NOMO-1 (cell line): Measurements from ENCODE around the gene MYBPHL.

Experiments used
- DNase-seq, 2 experiments: peaks; one replicate each; lab custom pipeline; 2025; ENCODE audit not compliant: unreplicated experiment in 2 of 2; lab: John Stamatoyannopoulos, UW

MYBPHL gene

GRCh38 chr1:109253803-109254620 lies 52.8 kb downstream of the MYBPHL start:
- DNase-seq, result no peak

GRCh38 chr1:109252893-109253802 lies 53.7 kb downstream of the MYBPHL start:
- DNase-seq, result no peak

GRCh38 chr1:109252167-109252892 lies 54.5 kb downstream of the MYBPHL start:
- DNase-seq, result no peak

- no peak for DNase-seq
Measured at GRCh38 chr1:109251277-109252166, 55.3 kb downstream of the MYBPHL start.

- no peak for DNase-seq
Measured at GRCh38 chr1:109250454-109251276, 56.1 kb downstream of the MYBPHL start.

GRCh38 chr1:109249654-109250401 lies 57.0 kb downstream of the MYBPHL start:
- DNase-seq, result no peak

GRCh38 chr1:109248797-109249629 lies 57.8 kb downstream of the MYBPHL start, which contains the start of gene CELSR2:
TSS of gene CELSR2 (plus strand) at chr1:109249539. CDS start at chr1:109250080, 541 bp downstream.
- peak; percentile 45 to 69 for DNase-seq

GRCh38 chr1:109248444-109248796 lies 58.4 kb downstream of the MYBPHL start:
- no peak for DNase-seq

- no peak for DNase-seq
Measured at GRCh38 chr1:109247401-109248365, 59.1 kb downstream of the MYBPHL start.

- no peak for DNase-seq
Measured at GRCh38 chr1:109246141-109246551, 60.7 kb downstream of the MYBPHL start.

GRCh38 chr1:109243860-109244552 lies 62.8 kb downstream of the MYBPHL start:
- DNase-seq, result no peak

- DNase-seq, result no peak
Measured at GRCh38 chr1:109243221-109243620, 63.6 kb downstream of the MYBPHL start.

GRCh38 chr1:109242387-109242786 lies 64.4 kb downstream of the MYBPHL start:
- no peak for DNase-seq
